ENCODE data around the gene BICDL1. TPM values are rescaled to one million over a fixed set of nuclear protein-coding genes. Genes with fewer than 3 reads are reported as not detected.

The BICDL1 gene
- total and polyA plus RNA-seq, 2 of the 4 experiments (the other 2 are of a cell fraction): not detected

DNA sequence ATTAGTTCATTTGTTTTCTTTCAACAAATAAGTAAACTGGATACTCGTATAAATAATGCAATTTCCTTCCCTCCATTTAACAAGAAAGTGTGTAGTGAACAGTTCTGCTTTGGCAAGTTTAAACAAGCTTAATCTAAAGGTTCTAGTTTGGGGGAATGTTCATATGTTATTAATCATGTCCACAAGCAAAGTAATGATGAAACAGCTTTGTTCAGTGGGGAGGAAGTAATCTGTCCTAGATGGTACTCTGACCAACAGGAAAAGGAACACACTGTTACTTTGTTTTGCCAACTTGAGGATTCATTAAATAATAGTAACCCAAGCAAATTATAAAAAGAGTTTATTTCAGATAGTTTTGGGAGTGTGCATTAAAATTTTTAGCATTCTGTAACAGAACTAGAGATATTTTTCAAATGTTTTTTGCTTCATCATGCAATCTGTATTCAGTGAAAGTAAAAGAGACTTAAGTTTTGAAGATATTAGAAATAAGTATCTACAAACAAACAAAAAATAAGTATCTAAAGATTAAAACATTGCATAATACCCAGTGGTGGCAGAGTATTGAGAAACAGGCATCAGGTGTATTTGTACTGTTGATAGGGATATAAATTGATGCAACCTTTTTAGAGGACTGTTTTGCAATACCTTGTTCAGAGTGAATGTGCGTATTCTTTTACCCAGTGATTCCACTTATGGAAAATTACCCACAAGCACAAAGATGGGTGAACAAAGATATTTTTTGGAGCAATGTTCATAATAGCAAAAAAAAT is 66.4 kb downstream of the BICDL1 start:
- in situ Hi-C loops (cut with MboI; ENCODE audit: low sequenced_read_pairs): no loop called here
- no peak overlapping the region for H3K4me2 ChIP-seq (ENCODE audit: low read depth, low read length)
- no peak overlapping the region for H2BK15ac ChIP-seq (ENCODE audit: low read depth, low read length)
- no peak overlapping the region for H2BK20ac ChIP-seq (ENCODE audit: low read depth, low read length)
- no peak overlapping the region for H3K4me3 ChIP-seq (ENCODE audit: insufficient read depth, low read depth, low read length)
- POLR2A ChIA-PET (ENCODE audit: unreplicated experiment): no interaction called here
- no peak overlapping the region for H2BK5ac ChIP-seq (ENCODE audit: low read depth, low read length, poor library complexity, severe bottlenecking)
- H2AK5ac ChIP-seq (ENCODE audit: low read depth, low read length): no peak overlapping the region
- no peak overlapping the region for H3K4ac ChIP-seq (ENCODE audit: low read depth, low read length)
- no peaks in the 10 kb centered on the region for H3K9me3 ChIP-seq (ENCODE audit: control insufficient read depth, insufficient read depth, low read length)
- BruUV-seq (replicated peaks): no TSS peak
- no peak overlapping the region for H3K18ac ChIP-seq (ENCODE audit: low read depth, low read length)
- intact Hi-C loops (cut with micrococcal nuclease): no loop called here
- no peak overlapping the region for H4K91ac ChIP-seq (ENCODE audit: insufficient read depth, low read depth, low read length)
- no peaks in the 10 kb centered on the region for H4K20me1 ChIP-seq (ENCODE audit: insufficient read depth, low read length)
- no peak overlapping the region for H2AK9ac ChIP-seq (replicated peaks; ENCODE audit: low read depth, low read length, poor library complexity)
- no peak overlapping the region for H2BK120ac ChIP-seq (ENCODE audit: low read depth, low read length)
- no peak for TF ChIP-seq RFX5 (IDR thresholded peaks at IDR 0.05; ENCODE audit: low read depth, low read length)
- TF ChIP-seq BHLHE40 (IDR thresholded peaks at IDR 0.05; ENCODE audit: low read depth, low read length): no peak
- 0 out of 2 replicates have a peak, but pooled peaks have one; percentile 19 for TF ChIP-seq CEBPB (IDR thresholded peaks at IDR 0.05; ENCODE audit: low read depth, low read length)
- no peak overlapping the region for H3K14ac ChIP-seq (replicated peaks; ENCODE audit: low read depth, low read length)
- no peaks in the 10 kb centered on the region; the same call in none of the 2 replicates for H3K27me3 ChIP-seq (ENCODE audit: control insufficient read depth, insufficient read depth, low read length)
- CTCF ChIA-PET: no interaction called here
- no peak overlapping the region for H4K8ac ChIP-seq (ENCODE audit: low read depth in 2 of 2, low read length in 2 of 2)
- no peak overlapping the region for H3K56ac ChIP-seq (ENCODE audit: extremely low read depth, insufficient read depth, low read length)
- H3K27ac ChIP-seq (ENCODE audit: insufficient read depth, low read length): no peak overlapping the region
- dilution Hi-C loops (cut with HindIII; ENCODE audit: low sequenced_read_pairs, unreplicated experiment): no loop called here
- no peaks in the 10 kb centered on the region for H3K9me1 ChIP-seq (ENCODE audit: insufficient read depth, low read length)
- no peak overlapping the region for H3K23ac ChIP-seq (ENCODE audit: low read depth, low read length)
- H3K79me1 ChIP-seq (ENCODE audit: low read depth in 1 of 2, low read length in 2 of 2): no peaks in the 10 kb centered on the region
- ATAC-seq (ENCODE audit: low read depth) (no peak), DNase-seq (no peak)
- no peak overlapping the region for H2AFZ ChIP-seq (replicated peaks; ENCODE audit: low read length, poor library complexity)
- H3K9ac ChIP-seq (ENCODE audit: low read depth, low read length): no peak overlapping the region
- no peak overlapping the region for H4K5ac ChIP-seq (ENCODE audit: low read depth, low read length)
- no CpG with 5 or more reads among the region's 2 CpGs for WGBS, 2 experiments (ENCODE audit: extremely low coverage in 2 of 2, insufficient read length in 1 of 2)
- no peaks in the 10 kb centered on the region for H3K36me3 ChIP-seq (ENCODE audit: control insufficient read depth, insufficient read depth, low read length)
- no peaks in the 10 kb centered on the region for H3K4me1 ChIP-seq (ENCODE audit: control insufficient read depth, insufficient read depth, low read length)

Data from IMR-90 (cell line).